Activated CD8-positive, alpha-beta T cell treated with anti-CD3 and anti-CD28 coated beads for 36 hours (primary cell): Measurements from ENCODE around the gene VASP. TPM values are rescaled to one million over a fixed set of nuclear protein-coding genes. Genes with fewer than 3 reads are reported as not detected.

Experiments
- ATAC-seq: fragments of 200-7000 bp; cut with Tn5 transposase; one replicate; pipeline ENCODE4 v1.10.0; 2021; ENCODE audit warnings: mild to moderate bottlenecking, moderate library complexity
- CTCF ChIA-PET: fragments of 350-600 bp; sonication (Branson Sonifier 250); formaldehyde crosslinking; loops from one replicate; lab custom pipeline; 2021; ENCODE audit warnings: antibody characterized with exemption; lab: Charles Lee
- POLR2A ChIA-PET: fragments of 350-600 bp; sonication (Branson Sonifier 250); formaldehyde crosslinking; loops from one replicate; lab custom pipeline; 2021; ENCODE audit warnings: antibody characterized with exemption; lab: Charles Lee
- DNase-seq: peaks from one replicate; pipeline ENCODE4 v3.0.0-alpha.2; 2020
- H3K27ac Mint-ChIP-seq: one replicate; pipeline ENCODE4 v1.8.0; 2021; ENCODE audit warnings: mild to moderate bottlenecking, mixed read lengths
- H3K27me3 Mint-ChIP-seq: one replicate; pipeline ENCODE4 v1.8.0; 2021; ENCODE audit warnings: mixed read lengths
- H3K36me3 Mint-ChIP-seq: one replicate; pipeline ENCODE4 v1.8.0; 2021; ENCODE audit warnings: low read depth, mixed read lengths
- H3K4me1 Mint-ChIP-seq: one replicate; pipeline ENCODE4 v1.8.0; 2021; ENCODE audit warnings: low read depth, mixed read lengths
- H3K4me3 Mint-ChIP-seq: one replicate; pipeline ENCODE4 v1.8.0; 2021; ENCODE audit warnings: mild to moderate bottlenecking, moderate library complexity, mixed read lengths
- H3K9me3 Mint-ChIP-seq: one replicate; pipeline ENCODE4 v1.8.0; 2021; ENCODE audit warnings: mixed read lengths
- intact Hi-C: fragments of 100-400 bp; cut with micrococcal nuclease; formaldehyde crosslinking; loops from one replicate; pipeline ENCODE4 v1.10.0; 2022
- total RNA-seq, 2 experiments: library from RNA; stranded (reverse); gene quantifications; one replicate each; pipeline ENCODE4 v1.2.3, GENCODE V29; 2021
- TF ChIP-seq, protein P1 (sequence below): fragments of 200-600 bp; IDR thresholded peaks from one replicate; pipeline ENCODE4 v1.8.0; 2022; ENCODE audit warnings: antibody characterized with exemption, mild to moderate bottlenecking

VASP gene
- total RNA-seq, 2 experiments from 2014 or later = 152 to 153 TPM

DNA sequence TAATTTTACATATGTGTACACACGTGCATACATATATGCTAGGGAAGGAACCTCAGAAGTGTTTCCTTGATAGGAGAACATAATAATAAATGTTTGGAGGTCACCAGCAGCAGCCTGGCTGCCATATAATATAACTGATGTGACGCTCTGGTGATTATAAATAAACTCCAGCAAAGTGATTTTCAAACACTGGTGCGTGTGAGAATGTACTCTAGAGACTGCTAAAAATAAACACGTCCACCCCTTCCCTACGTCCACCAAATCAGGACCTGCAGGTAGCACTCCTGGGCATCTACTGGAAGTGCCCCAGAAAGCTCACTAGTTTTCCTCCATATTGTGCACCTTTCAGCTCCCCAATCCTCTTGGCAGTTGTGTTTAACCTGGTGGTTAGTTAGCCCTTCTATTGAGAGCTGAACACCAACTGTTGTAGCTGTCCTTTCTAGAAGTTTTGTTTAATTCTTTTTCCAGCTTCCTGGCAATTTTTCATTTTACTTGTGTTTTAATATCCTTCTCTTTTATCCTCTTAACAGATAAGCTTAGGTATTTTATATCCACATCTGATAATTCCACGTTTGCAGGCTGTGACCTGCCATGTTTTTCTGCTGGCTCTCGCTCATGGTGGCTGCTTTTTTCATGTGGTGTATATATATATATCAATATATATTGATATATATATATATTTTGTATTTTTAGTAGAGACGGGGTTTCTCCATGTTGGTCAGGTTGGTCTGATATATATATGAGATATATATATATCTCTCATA, 64.4 kb downstream of the VASP start:
- no peak overlapping the region for H3K4me3 Mint-ChIP-seq
- TF ChIP-seq, protein P1, sequence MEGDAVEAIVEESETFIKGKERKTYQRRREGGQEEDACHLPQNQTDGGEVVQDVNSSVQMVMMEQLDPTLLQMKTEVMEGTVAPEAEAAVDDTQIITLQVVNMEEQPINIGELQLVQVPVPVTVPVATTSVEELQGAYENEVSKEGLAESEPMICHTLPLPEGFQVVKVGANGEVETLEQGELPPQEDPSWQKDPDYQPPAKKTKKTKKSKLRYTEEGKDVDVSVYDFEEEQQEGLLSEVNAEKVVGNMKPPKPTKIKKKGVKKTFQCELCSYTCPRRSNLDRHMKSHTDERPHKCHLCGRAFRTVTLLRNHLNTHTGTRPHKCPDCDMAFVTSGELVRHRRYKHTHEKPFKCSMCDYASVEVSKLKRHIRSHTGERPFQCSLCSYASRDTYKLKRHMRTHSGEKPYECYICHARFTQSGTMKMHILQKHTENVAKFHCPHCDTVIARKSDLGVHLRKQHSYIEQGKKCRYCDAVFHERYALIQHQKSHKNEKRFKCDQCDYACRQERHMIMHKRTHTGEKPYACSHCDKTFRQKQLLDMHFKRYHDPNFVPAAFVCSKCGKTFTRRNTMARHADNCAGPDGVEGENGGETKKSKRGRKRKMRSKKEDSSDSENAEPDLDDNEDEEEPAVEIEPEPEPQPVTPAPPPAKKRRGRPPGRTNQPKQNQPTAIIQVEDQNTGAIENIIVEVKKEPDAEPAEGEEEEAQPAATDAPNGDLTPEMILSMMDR = no peak
- intact Hi-C loops = loop anchor here (10.0 kb wide), 1 partner anchor 47 kb away; no protein-coding TSS in a partner anchor
- no peak overlapping the region for H3K27ac Mint-ChIP-seq
- peaks cover 2% of the 10 kb centered on the region for H3K36me3 Mint-ChIP-seq
- ChIA-PET CTCF (interaction anchor here (1.0 to 1.7 kb wide), 4 partner anchors 14 to 43 kb away, joined by 3 to 11 read pairs (median 4); no protein-coding TSS in a partner anchor), POLR2A (interaction anchor here (0.7 kb wide), 1 partner anchor 90 kb away, joined by 4 read pairs; no protein-coding TSS in a partner anchor)
- DNase-seq (no peak), ATAC-seq (no peak)
- H3K27me3 Mint-ChIP-seq = no peaks in the 10 kb centered on the region
- peaks cover 7% of the 10 kb centered on the region for H3K4me1 Mint-ChIP-seq
- H3K9me3 Mint-ChIP-seq = no peaks in the 10 kb centered on the region

- no peak for ATAC-seq
- POLR2A ChIA-PET = interaction anchor here (0.8 to 1.3 kb wide), 2 partner anchors 9 to 14 kb away, joined by 3 to 5 read pairs; no protein-coding TSS in a partner anchor
- H3K27ac Mint-ChIP-seq = no peak overlapping the region
- H3K9me3 Mint-ChIP-seq = no peaks in the 10 kb centered on the region
- H3K4me3 Mint-ChIP-seq = no peak overlapping the region
- intact Hi-C loops = loop anchor here (10.0 kb wide), 1 partner anchor 50 kb away; no protein-coding TSS in a partner anchor
- H3K27me3 Mint-ChIP-seq = no peaks in the 10 kb centered on the region
- peaks cover 17% of the 10 kb centered on the region for H3K4me1 Mint-ChIP-seq
- CTCF ChIA-PET = interaction anchor here (0.8 to 1.9 kb wide), 2 partner anchors 16 to 107 kb away, joined by 4 to 5 read pairs; no protein-coding TSS in a partner anchor
- DNase-seq = no peak
- peaks cover 2% of the 10 kb centered on the region for H3K36me3 Mint-ChIP-seq
- TF ChIP-seq, protein P1 = no peak
These were observed 67.2 kb downstream of the VASP start for GRCh38 chr19:45574526-45574925.

DNA sequence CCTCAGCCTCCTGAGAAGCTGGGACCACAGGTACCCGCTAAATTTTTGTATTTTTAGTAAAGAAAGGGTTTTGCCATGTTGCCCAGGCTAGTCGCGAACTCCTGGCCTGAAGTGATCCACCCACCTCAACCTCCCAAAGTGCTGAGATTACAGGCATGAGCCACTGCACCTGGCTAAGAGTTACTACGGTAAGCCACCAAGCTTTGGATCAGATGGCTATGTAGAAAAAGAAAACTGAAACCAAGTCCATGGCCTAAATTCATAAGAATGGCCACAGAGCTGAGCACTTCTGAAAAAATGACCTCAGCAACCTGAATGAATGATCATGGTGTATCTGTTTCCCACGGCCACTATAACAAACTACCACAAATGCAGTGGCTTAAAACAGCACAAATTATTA, 67.9 kb downstream of the VASP start:
- ChIA-PET POLR2A (interaction anchor here (0.8 to 1.3 kb wide), 2 partner anchors 8 to 15 kb away, joined by 3 to 5 read pairs; no protein-coding TSS in a partner anchor), CTCF (interaction anchor here (0.6 to 1.9 kb wide), 3 partner anchors 17 to 81 kb away, joined by 3 to 4 read pairs (median 3); no protein-coding TSS in a partner anchor)
- intact Hi-C loops = loop anchor here (10.0 kb wide), 1 partner anchor 50 kb away; no protein-coding TSS in a partner anchor

More for the DNA sequence above, 67.9 kb downstream of the VASP start:
- Mint-ChIP-seq H3K4me1 (peaks cover 10% of the 10 kb centered on the region), H3K36me3 (no peaks in the 10 kb centered on the region), H3K27me3 (no peaks in the 10 kb centered on the region), H3K27ac (no peak overlapping the region), H3K4me3 (no peak overlapping the region), H3K9me3 (no peaks in the 10 kb centered on the region)
- TF ChIP-seq, protein P1 = no peak
- DNase-seq = no peak
- no peak for ATAC-seq

Other genes with a start within 250 kb of the VASP start
- not detected for gene CKM, start 184.6 kb upstream of the VASP start, total RNA-seq
- not detected for gene KLC3, start 166.7 kb upstream of the VASP start, total RNA-seq
- gene ERCC2, start 136.9 kb upstream of the VASP start, total RNA-seq = 10 to 100 TPM; 23.2 to 25.6 TPM
- 1 to 10 TPM; 4.6 to 5.8 TPM for gene PPP1R13L, start 102.4 kb upstream of the VASP start, total RNA-seq
- gene POLR1G, start 100.8 kb upstream of the VASP start, total RNA-seq = 10 to 100 TPM in 1 of 2 experiments, 1 to 10 TPM in 1; 9.8 to 11.6 TPM
- 10 to 100 TPM; 41.6 to 46.5 TPM for gene ERCC1, start 83.6 kb upstream of the VASP start, total RNA-seq
- 10 to 100 TPM; 70.0 to 71.2 TPM for gene FOSB, start 39.5 kb upstream of the VASP start, total RNA-seq
- 1 to 10 TPM; 2.6 to 3.0 TPM for gene RTN2, start 10.4 kb upstream of the VASP start, total RNA-seq
- 1 to 10 TPM; 3.7 to 4.2 TPM for gene PPM1N, start 9.0 kb upstream of the VASP start, total RNA-seq
- gene OPA3, start 77.3 kb downstream of the VASP start, total RNA-seq = 10 to 100 TPM; 13.7 to 14.3 TPM
- gene GPR4, start 94.7 kb downstream of the VASP start, total RNA-seq = not detected
- gene EML2, start 131.9 kb downstream of the VASP start, total RNA-seq = 100 to 1,000 TPM; 103 to 113 TPM
- 1 to 10 TPM; 5.9 to 6.8 TPM for gene GIPR, start 160.7 kb downstream of the VASP start, total RNA-seq
- 100 to 1,000 TPM; 918 to 967 TPM for gene SNRPD2, start 184.5 kb downstream of the VASP start, total RNA-seq
- gene QPCTL, start 185.2 kb downstream of the VASP start, total RNA-seq = 10 to 100 TPM; 31.6 to 31.7 TPM
- 10 to 100 TPM; 28.6 to 34.7 TPM for gene FBXO46, start 223.4 kb downstream of the VASP start, total RNA-seq
- not detected for gene MEIOSIN, start 226.0 kb downstream of the VASP start, total RNA-seq